Lower leg skin (tissue), 4 donors: Measurements from ENCODE around the gene GGT7. TPM values are rescaled to one million over a fixed set of nuclear protein-coding genes. Genes with fewer than 3 reads are reported as not detected.

Experiments
- DNase-seq, 2 donors: peaks; one replicate each; pipeline ENCODE4 v3.0.0-alpha.2; 2019; ENCODE audit warnings: low spot score in 2 of 2
- H3K4me3 ChIP-seq: fragments of 200-600 bp; sonication (generic); 2 replicates; pipeline ENCODE4 v1.5.1; 2017; ENCODE audit warnings: mild to moderate bottlenecking, low read depth; ENCODE audit not compliant: poor library complexity, severe bottlenecking
- CTCF ChIP-seq, 3 donors: fragments of 450-650 bp; IDR thresholded peaks; one replicate each; pipeline ENCODE4 v1.5.1; 2016; ENCODE audit warnings: antibody characterized with exemption in 3 of 3, mild to moderate bottlenecking in 3 of 3, moderate library complexity in 2 of 3
- POLR2A ChIP-seq, 2 donors: fragments of 450-650 bp; IDR thresholded peaks; one replicate each; pipeline ENCODE4 v1.6.1; 2016 to 2017; ENCODE audit warnings: antibody characterized with exemption in 2 of 2, mild to moderate bottlenecking in 1 of 2, moderate library complexity in 1 of 2
- WGBS, 2 donors: methylation state at CpG; one replicate each; pipeline ENCODE4 v1.1.5; 2018; 5-methylcytosine and 5-hydroxymethylcytosine counted together
- intact Hi-C: fragments of 100-400 bp; cut with DNase I; formaldehyde crosslinking; loops from one replicate; pipeline ENCODE4 v1.15.0; 2023; ENCODE audit warnings: low total_unique reads
- total RNA-seq, 4 donors: library from RNA; depleted of rRNA; stranded (reverse); fragments of >200 nt; gene quantifications; one replicate each; pipeline ENCODE4 v1.1.0, GENCODE V29; 2016

GGT7 gene
- total RNA-seq, 4 donors from 2014 or later = 8.6 to 12.9 (median 9.6) TPM

- intact Hi-C loops = no loop called here
- 81 to 83% methylated on average over 3 of the region's 3 CpGs for WGBS, 2 donors
- TF ChIP-seq POLR2A (IDR thresholded peaks at IDR 0.05) = no peak
- no peak for TF ChIP-seq CTCF (IDR thresholded peaks at IDR 0.05)
- H3K4me3 ChIP-seq = no peak overlapping the region
- DNase-seq = no peak
Observed at GRCh38 chr20:34829191-34829590, 43.5 kb downstream of the GGT7 start.

GRCh38 chr20:34825530-34826362 is 46.9 kb downstream of the GGT7 start, which contains the start of gene NCOA6:
Gene NCOA6 (minus strand): TSS chr20:34825651. CDS start chr20:34782355, 43,296 bp downstream.
- 13 to 15% methylated on average over 21 to 29 of the region's 52 CpGs for WGBS, 2 donors
- H3K4me3 ChIP-seq = peak within 1 kb of the TSS; percentile 83
- intact Hi-C loops = no loop called here
- TF ChIP-seq CTCF (IDR thresholded peaks at IDR 0.05) (no peak), POLR2A (IDR thresholded peaks at IDR 0.05) (no peak)
- DNase-seq = peak; percentile 82 to 97

GRCh38 chr20:34824806-34825529 is 47.7 kb downstream of the GGT7 start:
- TF ChIP-seq POLR2A (IDR thresholded peaks at IDR 0.05) (no peak), CTCF (IDR thresholded peaks at IDR 0.05) (no peak)
- DNase-seq = peak; percentile 20 to 89
- WGBS, 2 donors = 0% methylated on average over 35 to 39 of the region's 68 CpGs
- H3K4me3 ChIP-seq = peak overlapping the region; percentile 83
- intact Hi-C loops = no loop called here

- H3K4me3 ChIP-seq = peak overlapping the region; percentile 83
- intact Hi-C loops = no loop called here
- TF ChIP-seq POLR2A (IDR thresholded peaks at IDR 0.05) = no peak
- no peak for TF ChIP-seq CTCF (IDR thresholded peaks at IDR 0.05)
- DNase-seq = peak; percentile 60 to 89
- whole genome bisulfite sequencing, 2 donors = 3 to 4% methylated on average over 2 of the region's 2 CpGs
Observed at GRCh38 chr20:34824452-34824805, 48.2 kb downstream of the GGT7 start.

- no peak for DNase-seq
- 15 to 16% methylated on average over 1 of the region's 1 CpG for WGBS, 2 donors
- intact Hi-C loops = no loop called here
- TF ChIP-seq CTCF (IDR thresholded peaks at IDR 0.05) (no peak), POLR2A (IDR thresholded peaks at IDR 0.05) (no peak)
- no peak overlapping the region for H3K4me3 ChIP-seq
Observed at GRCh38 chr20:34824026-34824425, 48.6 kb downstream of the GGT7 start.
